ENCODE data around the gene DSG3. TPM values are rescaled to one million over a fixed set of nuclear protein-coding genes. Genes with fewer than 3 reads are reported as not detected.

The DSG3 gene
- polyA plus RNA-seq (ENCODE audit: insufficient read length), result not detected
- long read RNA-seq, donor 1, result 0 reads
- long read RNA-seq, donor 2, result 0 reads
- long read RNA-seq, donor 3, result 0 reads
- long read RNA-seq, donor 4, result 0 reads
- long read RNA-seq, donor 5, result 0 reads
- long read RNA-seq, donor 6, result 0 reads
- long read RNA-seq, donor 7, result 0 reads
- long read RNA-seq, donor 8, result 0 reads

- DNase-seq, result no peak
Measured at GRCh38 chr18:31447530-31448191, at the start of gene DSG3. Gene DSG3, plus strand, starts transcription at chr18:31447741. Its CDS starts 137 bp downstream, at chr18:31447878.

- DNase-seq, result no peak
Measured at GRCh38 chr18:31398191-31398590, 49.4 kb upstream of the DSG3 start.

GRCh38 chr18:31399306-31400032, 48.1 kb upstream of the DSG3 start:
- DNase-seq, result no peak

GRCh38 chr18:31401156-31402025, 46.1 kb upstream of the DSG3 start:
- no peak for DNase-seq

- DNase-seq, result no peak
Measured at GRCh38 chr18:31402026-31402373, 45.5 kb upstream of the DSG3 start.

- DNase-seq, result no peak
Measured at GRCh38 chr18:31403409-31403808, 44.1 kb upstream of the DSG3 start.

- DNase-seq, result no peak
Measured at GRCh38 chr18:31407649-31408048, 39.9 kb upstream of the DSG3 start.

GRCh38 chr18:31409276-31409675, 38.3 kb upstream of the DSG3 start:
- DNase-seq, result no peak

GRCh38 chr18:31410716-31411483, 36.6 kb upstream of the DSG3 start:
- DNase-seq, result no peak

- no peak for DNase-seq
Measured at GRCh38 chr18:31413137-31413536, 34.4 kb upstream of the DSG3 start.

GRCh38 chr18:31417850-31418249, 29.7 kb upstream of the DSG3 start:
- no peak for DNase-seq

- no peak for DNase-seq
Measured at GRCh38 chr18:31419457-31419932, 28.0 kb upstream of the DSG3 start.

GRCh38 chr18:31420032-31420431, 27.5 kb upstream of the DSG3 start:
- no peak for DNase-seq

GRCh38 chr18:31420524-31420923, 27.0 kb upstream of the DSG3 start:
- no peak for DNase-seq

GRCh38 chr18:31424383-31424988, 23.1 kb upstream of the DSG3 start:
- no peak for DNase-seq

GRCh38 chr18:31426021-31426420, 21.5 kb upstream of the DSG3 start:
- no peak for DNase-seq

- no peak for DNase-seq
Measured at GRCh38 chr18:31426871-31427406, 20.6 kb upstream of the DSG3 start.

- DNase-seq, result no peak
Measured at GRCh38 chr18:31428211-31428610, 19.3 kb upstream of the DSG3 start.

GRCh38 chr18:31429623-31430022, 17.9 kb upstream of the DSG3 start:
- no peak for DNase-seq

GRCh38 chr18:31430072-31430471, 17.5 kb upstream of the DSG3 start:
- no peak for DNase-seq

- DNase-seq, result no peak
Measured at GRCh38 chr18:31430554-31430953, 17.0 kb upstream of the DSG3 start.
